SK-N-SH treated with all-trans-retinoic acid at 6 μM for 48 hours (cell line): ENCODE measurements around the gene ACBD7.

Source experiments
- RARB ChIP-seq: fragments of 250-450 bp; sonication (Bioruptor Pico); IDR thresholded peaks from 2 replicates; pipeline ENCODE4 v1.8.0; 2021; ENCODE audit warnings: mild to moderate bottlenecking, moderate library complexity
- SNAI2 ChIP-seq: fragments of 250-450 bp; sonication (Bioruptor Pico); IDR thresholded peaks from 2 replicates; pipeline ENCODE4 v1.5.0; 2020; ENCODE audit warnings: mild to moderate bottlenecking, moderate library complexity
- ZNF70 ChIP-seq: fragments of 450-650 bp; formaldehyde crosslinking; IDR thresholded peaks from 2 replicates; pipeline ENCODE4 v1.5.0; 2020; ENCODE audit warnings: mild to moderate bottlenecking, moderate library complexity

GRCh38 chr10:15113766-15114165 is 25.2 kb upstream of the ACBD7 start:
- no peak for TF ChIP-seq ZNF70 (CRISPR knock-in tag)
- TF ChIP-seq RARB (CRISPR knock-in tag): no peak
- no peak for TF ChIP-seq SNAI2 (CRISPR knock-in tag)
